K562 (cell line): ENCODE data around the gene ADCYAP1R1. TPM values are rescaled to one million over a fixed set of nuclear protein-coding genes. Genes with fewer than 3 reads are reported as not detected.

Source experiments
- ATAC-seq: fragments of 200-7000 bp; cut with Tn5 transposase; 3 replicates; pipeline ENCODE4 v1.9.1; 2020; ENCODE audit warnings: moderate library complexity
- BruUV-seq: library from RNA; stranded (reverse); fragments of 400-500 nt; replicated peaks from 2 replicates; lab custom pipeline; 2021; lab: Mats Ljungman, UMichigan
- CTCF ChIA-PET: fragments of 300-600 bp; formaldehyde crosslinking; extraction: SDS; loops from one replicate; lab custom pipeline; 2021; ENCODE audit warnings: low intra/inter-chr PET ratio; lab: Yijun Ruan, JAX
- POLR2A ChIA-PET: fragments of 300-600, 350-650 bp; sonication (Branson Sonifier 250); formaldehyde crosslinking; extraction: SDS; loops from one replicate; lab custom pipeline; 2021; ENCODE audit warnings: antibody characterized with exemption, inconsistent platforms; lab: Yijun Ruan, JAX
- DNase-seq, 4 experiments: peaks; one replicate each; pipeline versions ENCODE4 v3.0.0 to v3.0.0-alpha.2; 2011 to 2018; ENCODE audit warnings: low spot score in 3 of 4, mixed read lengths in 3 of 4; ENCODE audit errors: extremely low read depth in 1 of 4
- FAIRE-seq: peaks from 2 replicates; lab custom pipeline; 2011; peaks lifted over from hg19 to GRCh38; lab: Jason Lieb, UNC
- H2AFZ ChIP-seq: 2 replicates; pipeline ENCODE4 v1.6.0; 2011; ENCODE audit warnings: low read depth, low read length, control low read depth, inconsistent platforms
- H3K27ac ChIP-seq: fragments of 200-600 bp; 3 replicates; pipeline ENCODE4 v1.8.0; 2011; ENCODE audit warnings: low read depth, mild to moderate bottlenecking, control low read depth, inconsistent platforms, low read length, moderate library complexity, mixed read lengths; ENCODE audit errors: extremely low read depth
- H3K27me3 ChIP-seq, 2 experiments: fragments of 300-600 bp in 1 of 2; 2 replicates in 1 of 2; 3 replicates in 1 of 2; pipeline versions ENCODE4 v1.6.0 to v1.8.0; 2011; ENCODE audit warnings: inconsistent platforms in 2 of 2, low read length in 2 of 2, mild to moderate bottlenecking in 1 of 2, mixed read lengths in 1 of 2, moderate library complexity in 1 of 2; ENCODE audit not compliant: control insufficient read depth in 2 of 2, insufficient read depth in 2 of 2
- H3K36me3 ChIP-seq: fragments of 300-600 bp; 3 replicates; pipeline ENCODE4 v1.8.0; 2011; ENCODE audit warnings: mild to moderate bottlenecking, low read length, inconsistent platforms; ENCODE audit not compliant: control insufficient read depth, insufficient read depth
- H3K4me1 ChIP-seq, 2 experiments: fragments of 200-600 bp in 1 of 2; replicated peaks in 1 of 2; 2 replicates in 1 of 2; 3 replicates in 1 of 2; pipeline versions ENCODE4 v1.5.1 to v1.8.0; 2011; ENCODE audit warnings: inconsistent platforms in 2 of 2, low read length in 2 of 2, mild to moderate bottlenecking in 1 of 2, mixed read lengths in 1 of 2, moderate library complexity in 1 of 2; ENCODE audit not compliant: control insufficient read depth in 2 of 2, insufficient read depth in 2 of 2
- H3K4me2 ChIP-seq: 2 replicates; pipeline ENCODE4 v1.6.1; 2011; ENCODE audit warnings: low read length, control low read depth, inconsistent platforms, mixed read lengths; ENCODE audit not compliant: insufficient read depth
- H3K4me3 ChIP-seq: fragments of 200-600 bp; sonication (generic), shearing (Covaris generic); 2 replicates; pipeline ENCODE4 v1.5.1; 2016; ENCODE audit warnings: control low read depth, inconsistent platforms
- H3K79me2 ChIP-seq: fragments of 200-600 bp; 3 replicates; pipeline ENCODE4 v1.8.0; 2011; ENCODE audit warnings: low read length, inconsistent platforms; ENCODE audit not compliant: control insufficient read depth, insufficient read depth
- H3K9ac ChIP-seq, 2 experiments: 2 replicates each; pipeline versions ENCODE4 v1.6.0 to v1.6.1; 2011; ENCODE audit warnings: low read depth in 2 of 2, low read length in 2 of 2, control low read depth in 1 of 2, inconsistent platforms in 1 of 2, mild to moderate bottlenecking in 1 of 2, mixed read lengths in 1 of 2; ENCODE audit not compliant: insufficient read depth in 1 of 2
- H3K9me1 ChIP-seq: one replicate; pipeline ENCODE4 v1.6.0; 2011; ENCODE audit warnings: inconsistent platforms, mild to moderate bottlenecking, low read length, moderate library complexity; ENCODE audit not compliant: control insufficient read depth, insufficient read depth
- H3K9me3 ChIP-seq: replicated peaks from 2 replicates; pipeline ENCODE4 v1.5.1; 2011; ENCODE audit warnings: low read depth, low read length, inconsistent platforms; ENCODE audit not compliant: control insufficient read depth, insufficient read depth
- H4K20me1 ChIP-seq: replicated peaks from 2 replicates; pipeline ENCODE4 v1.6.1; 2011; ENCODE audit warnings: low read length, inconsistent platforms, mixed read lengths; ENCODE audit not compliant: control insufficient read depth, insufficient read depth
- EGR1 ChIP-seq: fragments of 450-650 bp; conservative IDR thresholded peaks from 2 replicates; pipeline ENCODE4 v1.6.1; 2017; ENCODE audit warnings: mild to moderate bottlenecking
- ETV1 ChIP-seq: fragments of 450-650 bp; conservative IDR thresholded peaks from 2 replicates; pipeline ENCODE4 v1.6.1; 2016; ENCODE audit warnings: missing genetic modification characterization, control low read depth, low read depth, missing compliant biosample characterization
- FOXA3 ChIP-seq, 2 experiments: fragments of 450-650 bp in 1 of 2; sonication (generic) in 1 of 2; formaldehyde crosslinking; IDR thresholded peaks in 1 of 2; conservative IDR thresholded peaks in 1 of 2; 2 replicates each; pipeline versions ENCODE4 v1.4.0 to v1.8.0; 2020 to 2022; ENCODE audit warnings: mild to moderate bottlenecking in 2 of 2, missing genetic modification reagents in 1 of 2
- FOXK1 ChIP-seq: sonication (generic); formaldehyde crosslinking; IDR thresholded peaks from 2 replicates; pipeline ENCODE4 v1.8.0; 2022; ENCODE audit warnings: missing genetic modification reagents, mild to moderate bottlenecking, borderline replicate concordance
- GABPA ChIP-seq: fragments of 200-800 bp; sonication (Bioruptor generic); conservative IDR thresholded peaks from 2 replicates; pipeline ENCODE4 v1.6.1; 2016; ENCODE audit warnings: low read depth, missing genetic modification characterization, missing compliant biosample characterization
- MTA1 ChIP-seq: fragments of 450-650 bp; IDR thresholded peaks from 2 replicates; pipeline ENCODE4 v1.6.1; 2017; ENCODE audit warnings: borderline replicate concordance
- NCOA4 ChIP-seq: fragments of 450-650 bp; IDR thresholded peaks from 2 replicates; pipeline ENCODE4 v1.6.1; 2018; ENCODE audit warnings: mild to moderate bottlenecking; ENCODE audit not compliant: partially characterized antibody
- RBM22 ChIP-seq: fragments of 200-400 bp; formaldehyde crosslinking; IDR thresholded peaks from 2 replicates; pipeline ENCODE4 v1.6.1; 2018; ENCODE audit warnings: low read length, low read depth; ENCODE audit not compliant: poor library complexity, severe bottlenecking
- RFX5 ChIP-seq: IDR thresholded peaks from 2 replicates; pipeline ENCODE4 v1.6.1; 2011; ENCODE audit warnings: low read depth, mild to moderate bottlenecking, improper control_type of control experiment, low read length
- ZFP36 ChIP-seq: fragments of 150-350 bp; IDR thresholded peaks from 2 replicates; pipeline ENCODE4 v1.6.1; 2018; ENCODE audit warnings: low read length, low read depth; ENCODE audit not compliant: partially characterized antibody
- ZMIZ1 ChIP-seq, 2 experiments: fragments of 150-350 bp in 1 of 2; IDR thresholded peaks; 2 replicates each; pipeline ENCODE4 v1.6.1; 2012 to 2016; ENCODE audit warnings: low read depth in 2 of 2, low read length in 2 of 2, mild to moderate bottlenecking in 1 of 2, moderate library complexity in 1 of 2
- ZNF133 ChIP-seq: fragments of 250-450 bp; sonication (Bioruptor Pico); IDR thresholded peaks from 2 replicates; pipeline ENCODE4 v1.4.0; 2020; ENCODE audit warnings: mild to moderate bottlenecking
- ZNF398 ChIP-seq: fragments of 250-450 bp; sonication (Bioruptor Pico); IDR thresholded peaks from 2 replicates; pipeline ENCODE4 v1.8.0; 2021; ENCODE audit warnings: moderate library complexity, mild to moderate bottlenecking, inconsistent platforms
- ZNF408 ChIP-seq: fragments of 250-450 bp; sonication (Bioruptor Pico); IDR thresholded peaks from 2 replicates; pipeline ENCODE4 v1.4.0; 2020; ENCODE audit warnings: low read depth, mild to moderate bottlenecking, moderate library complexity
- WGBS: fragments of 100-300 bp; shearing (Covaris generic); methylation state at CpG from one replicate; pipeline ENCODE4 v1.1.6; 2016; ENCODE audit warnings: low coverage, mixed read lengths; ENCODE audit not compliant: insufficient coverage; ENCODE audit errors: missing lambda C conversion rate; 5-methylcytosine and 5-hydroxymethylcytosine counted together
- in situ Hi-C: fragments of 300-500 bp; cut with MboI; formaldehyde crosslinking; loops from 4 replicates; pipeline ENCODE4 v1.15.0; 2018; ENCODE audit warnings: inconsistent platforms, mixed read lengths
- intact Hi-C: fragments of 100-400 bp; cut with micrococcal nuclease; formaldehyde crosslinking; loops from 2 replicates; pipeline ENCODE4 v1.14.2; 2022
- polyA plus RNA-seq, 8 experiments: library from polyadenylated mRNA; depleted of rRNA in 4 of 8; stranded (reverse) in 5 of 8; unstranded in 3 of 8; fragments of >200 nt; fragmentation: Nextera tagmentation in 2 of 8; fragmentation: Illumina TruSeq in 1 of 8; extraction: Ambion mirVana in 2 of 8; extraction: Trizol in 1 of 8; gene quantifications; 2 replicates each; pipeline versions ENCODE4 v1.2.1 to v1.2.3, GENCODE V29; 2011 to 2014; ENCODE audit warnings: inconsistent platforms in 1 of 8, missing spikeins in 1 of 8
- total RNA-seq, 7 experiments: library from RNA; depleted of rRNA in 6 of 7; stranded (reverse); fragments of >200 nt in 6 of 7; fragmentation: Illumina TruSeq in 2 of 7; extraction: Trizol in 2 of 7; gene quantifications; 2 replicates each; pipeline versions ENCODE4 v1.2.1 to v1.2.3, GENCODE V29; 2011 to 2021; ENCODE audit warnings: low replicate concordance in 1 of 7

ADCYAP1R1 gene
- total and polyA plus RNA-seq, 9 of the 15 experiments (the other 6 are each of a cell fraction or from before 2014, with no cell fraction given), result 0.03 to 0.07 TPM; not detected in 7

GRCh38 chr7:31074120-31074383 is 21.9 kb downstream of the ADCYAP1R1 start:
- Histone ChIP-seq H3K4me1 (no peaks in the 10 kb centered on the region), H3K27ac (no peak overlapping the region), H3K4me3 (no peak overlapping the region), H3K9ac (no peak overlapping the region), H3K36me3 (no peaks in the 10 kb centered on the region), H3K79me2 (no peaks in the 10 kb centered on the region), H3K9me3 (no peaks in the 10 kb centered on the region), H4K20me1 (0 out of 2 replicates have a peak, but pooled peaks cover 8% of the 10 kb centered on the region), H3K9me1 (peaks cover 2% of the 10 kb centered on the region), H3K4me2 (no peak overlapping the region), H3K27me3 (peaks cover 5 to 66% of the 10 kb centered on the region in 2 experiments; a peak in 4 of 5 replicates), H2AFZ (no peak overlapping the region)
- no TSS peak for BruUV-seq
- in situ Hi-C loops (no loop called here), intact Hi-C loops (no loop called here)
- FAIRE-seq (no peak), DNase-seq (no peak), ATAC-seq (no peak)
- ChIA-PET POLR2A (no interaction called here), CTCF (no interaction called here)
- TF ChIP-seq ZFP36, result no peak
- no peak for TF ChIP-seq FOXA3 (CRISPR knock-in tag; conservative IDR thresholded peaks at IDR 0.05 in 1 of 2, IDR thresholded peaks at IDR 0.05 in 1 of 2)
- TF ChIP-seq RBM22, result no peak
- no peak for TF ChIP-seq FOXK1 (CRISPR knock-in tag)
- 0 out of 2 replicates have a peak, but pooled peaks have one; percentile 8 for TF ChIP-seq EGR1
- no peak for TF ChIP-seq ETV1 (tag)
- TF ChIP-seq MTA1, result no peak
- no peak for TF ChIP-seq ZNF398 (CRISPR knock-in tag)
- TF ChIP-seq NCOA4, result no peak
- no peak for TF ChIP-seq ZNF133 (CRISPR knock-in tag)
- TF ChIP-seq ZMIZ1 (IDR thresholded peaks at IDR 0.05; ENCODE audit: low read depth in 2 of 2, low read length in 2 of 2), result no peak
- peak; percentile 34 for TF ChIP-seq GABPA (tag)
- TF ChIP-seq ZNF408 (CRISPR knock-in tag), result no peak
- TF ChIP-seq RFX5, result no peak
- WGBS, result 0% methylated on average over 5 of the region's 6 CpGs
